Mesenchymal stem cell (in vitro differentiated cells and primary cell): ENCODE results near the gene MAPK10.

Experiments used
- DNase-seq: peaks from one replicate; pipeline ENCODE4 v3.0.0-alpha.2; 2013
- H2AFZ ChIP-seq: one replicate; pipeline ENCODE4 v1.6.1; 2013; ENCODE audit warnings: low read depth, mild to moderate bottlenecking, control low read depth, inconsistent platforms, low read length, moderate library complexity
- H2AK5ac ChIP-seq: 2 replicates; pipeline ENCODE4 v1.6.1; 2013; ENCODE audit warnings: low read length, moderate library complexity, mild to moderate bottlenecking, inconsistent platforms; ENCODE audit not compliant: severe bottlenecking
- H2BK120ac ChIP-seq: one replicate; pipeline ENCODE4 v1.6.1; 2013; ENCODE audit warnings: low read depth, mild to moderate bottlenecking, inconsistent platforms, low read length, moderate library complexity
- H2BK12ac ChIP-seq, 2 experiments: one replicate each; pipeline ENCODE4 v1.6.1; 2013; ENCODE audit warnings: inconsistent platforms in 2 of 2, low read length in 2 of 2, mild to moderate bottlenecking in 2 of 2, moderate library complexity in 2 of 2, control low read depth in 1 of 2
- H2BK15ac ChIP-seq: one replicate; pipeline ENCODE4 v1.6.1; 2013; ENCODE audit warnings: mild to moderate bottlenecking, low read depth, inconsistent platforms; ENCODE audit not compliant: poor library complexity, severe bottlenecking
- H2BK5ac ChIP-seq: 2 replicates; pipeline ENCODE4 v1.6.1; 2013; ENCODE audit warnings: low read depth, mild to moderate bottlenecking, low read length, control low read depth, inconsistent platforms; ENCODE audit not compliant: poor library complexity, severe bottlenecking
- H3K14ac ChIP-seq, 2 experiments: one replicate each; pipeline ENCODE4 v1.6.1; 2013; ENCODE audit warnings: inconsistent platforms in 2 of 2, low read length in 2 of 2, control low read depth in 1 of 2, mild to moderate bottlenecking in 1 of 2, moderate library complexity in 1 of 2
- H3K18ac ChIP-seq, 2 experiments: one replicate each; pipeline ENCODE4 v1.6.1; 2013; ENCODE audit warnings: inconsistent platforms in 2 of 2, low read length in 2 of 2, control low read depth in 1 of 2, low read depth in 1 of 2, mild to moderate bottlenecking in 1 of 2
- H3K23ac ChIP-seq, 2 experiments: one replicate each; pipeline ENCODE4 v1.6.1; 2013; ENCODE audit warnings: inconsistent platforms in 2 of 2, low read length in 2 of 2, mild to moderate bottlenecking in 2 of 2, moderate library complexity in 2 of 2, control low read depth in 1 of 2
- H3K27ac ChIP-seq: 2 replicates; pipeline ENCODE4 v1.5.1; 2013; ENCODE audit warnings: mild to moderate bottlenecking, moderate library complexity, low read length, control low read depth, inconsistent platforms; ENCODE audit not compliant: poor library complexity, severe bottlenecking
- H3K27me3 ChIP-seq, 2 experiments: 2 replicates each; pipeline versions ENCODE4 v1.6.1 to v1.7.0; 2013; ENCODE audit warnings: low read length in 2 of 2, mild to moderate bottlenecking in 2 of 2, moderate library complexity in 2 of 2, control low read depth in 1 of 2, inconsistent platforms in 1 of 2; ENCODE audit not compliant: control insufficient read depth in 1 of 2, insufficient read depth in 1 of 2
- H3K36me3 ChIP-seq, 2 experiments: 2 replicates each; pipeline versions ENCODE4 v1.6.1 to v1.7.0; 2013; ENCODE audit warnings: low read length in 2 of 2, control low read depth in 1 of 2, inconsistent platforms in 1 of 2, low read depth in 1 of 2, mild to moderate bottlenecking in 1 of 2; ENCODE audit not compliant: insufficient read depth in 2 of 2, control insufficient read depth in 1 of 2
- H3K4ac ChIP-seq, 2 experiments: one replicate each; pipeline ENCODE4 v1.6.1; 2013; ENCODE audit warnings: inconsistent platforms in 2 of 2, low read length in 2 of 2, mild to moderate bottlenecking in 2 of 2, moderate library complexity in 2 of 2, control low read depth in 1 of 2, low read depth in 1 of 2
- H3K4me1 ChIP-seq: 2 replicates; pipeline ENCODE4 v1.6.1; 2013; ENCODE audit warnings: low read depth, low read length, control low read depth; ENCODE audit not compliant: control insufficient read depth, insufficient read depth
- H3K4me2 ChIP-seq: 2 replicates; pipeline ENCODE4 v1.6.1; 2013; ENCODE audit warnings: low read length, mild to moderate bottlenecking, inconsistent platforms; ENCODE audit not compliant: poor library complexity, severe bottlenecking
- H3K4me3 ChIP-seq, 2 experiments: 2 replicates each; pipeline versions ENCODE4 v1.5.1 to v1.7.0; 2013; ENCODE audit warnings: low read length in 2 of 2, mild to moderate bottlenecking in 2 of 2, control low read depth in 1 of 2, low read depth in 1 of 2; ENCODE audit not compliant: insufficient read depth in 1 of 2
- H3K79me1 ChIP-seq: replicated peaks from 2 replicates; pipeline ENCODE4 v1.6.1; 2013; ENCODE audit warnings: mild to moderate bottlenecking, control low read depth, low read length, inconsistent platforms; ENCODE audit not compliant: poor library complexity, severe bottlenecking
- H3K9ac ChIP-seq: 2 replicates; pipeline ENCODE4 v1.7.0; 2013; ENCODE audit warnings: mild to moderate bottlenecking, low read length, moderate library complexity
- H3K9me3 ChIP-seq: 2 replicates; pipeline ENCODE4 v1.7.0; 2013; ENCODE audit warnings: mild to moderate bottlenecking, low read length; ENCODE audit not compliant: control insufficient read depth
- H4K8ac ChIP-seq: one replicate; pipeline ENCODE4 v1.6.1; 2013; ENCODE audit warnings: inconsistent platforms, mild to moderate bottlenecking, low read length, moderate library complexity
- H4K91ac ChIP-seq: one replicate; pipeline ENCODE4 v1.6.1; 2013; ENCODE audit warnings: mild to moderate bottlenecking, low read length, inconsistent platforms
- WGBS: methylation state at CpG from one replicate; pipeline ENCODE4 v1.1.7; 2013; ENCODE audit warnings: mixed read lengths; 5-methylcytosine and 5-hydroxymethylcytosine counted together

MAPK10 gene

DNA sequence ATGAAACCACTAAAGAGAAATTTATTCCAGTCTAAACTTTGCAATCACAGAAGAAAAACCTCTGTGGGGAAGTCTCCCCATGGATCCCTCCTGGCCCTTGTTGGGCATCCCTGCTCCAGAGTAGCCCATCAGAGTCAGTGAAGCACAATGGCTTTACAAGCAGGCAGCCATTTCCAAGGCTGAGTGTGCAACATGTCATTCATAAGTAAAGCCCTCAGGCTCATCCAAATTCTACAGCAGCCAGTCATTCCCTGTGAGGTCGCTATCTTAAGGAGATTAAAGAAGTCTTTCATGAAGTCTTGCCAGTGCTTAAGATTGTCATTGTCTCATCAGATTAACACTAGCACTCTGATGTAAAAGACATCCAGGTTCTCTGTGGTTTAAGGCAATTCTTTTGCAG, 17.0 kb upstream of the MAPK10 start:
- no peak overlapping the region for H2AFZ ChIP-seq
- peaks cover 7% of the 10 kb centered on the region for H3K9me3 ChIP-seq
- no peak overlapping the region for H2BK12ac ChIP-seq
- no peak overlapping the region for H2BK15ac ChIP-seq
- H3K4ac ChIP-seq: no peak overlapping the region
- no peak overlapping the region for H2BK120ac ChIP-seq
- no peak overlapping the region for H3K4me3 ChIP-seq
- WGBS: 100% methylated on average over 1 of the region's 1 CpG
- H4K91ac ChIP-seq: no peak overlapping the region
- no peak overlapping the region for H2BK5ac ChIP-seq
- H3K18ac ChIP-seq: no peak overlapping the region
- no peaks in the 10 kb centered on the region for H3K4me1 ChIP-seq
- H3K4me2 ChIP-seq: no peak overlapping the region
- H3K27me3 ChIP-seq: no peaks in the 10 kb centered on the region
- H3K79me1 ChIP-seq: no peaks in the 10 kb centered on the region
- DNase-seq: no peak
- no peaks in the 10 kb centered on the region for H3K36me3 ChIP-seq
- no peak overlapping the region for H3K9ac ChIP-seq
- H3K23ac ChIP-seq: no peak overlapping the region
- no peak overlapping the region for H3K14ac ChIP-seq
- H4K8ac ChIP-seq: no peak overlapping the region
- H3K27ac ChIP-seq: no peak overlapping the region
- H2AK5ac ChIP-seq: no peak overlapping the region

DNA sequence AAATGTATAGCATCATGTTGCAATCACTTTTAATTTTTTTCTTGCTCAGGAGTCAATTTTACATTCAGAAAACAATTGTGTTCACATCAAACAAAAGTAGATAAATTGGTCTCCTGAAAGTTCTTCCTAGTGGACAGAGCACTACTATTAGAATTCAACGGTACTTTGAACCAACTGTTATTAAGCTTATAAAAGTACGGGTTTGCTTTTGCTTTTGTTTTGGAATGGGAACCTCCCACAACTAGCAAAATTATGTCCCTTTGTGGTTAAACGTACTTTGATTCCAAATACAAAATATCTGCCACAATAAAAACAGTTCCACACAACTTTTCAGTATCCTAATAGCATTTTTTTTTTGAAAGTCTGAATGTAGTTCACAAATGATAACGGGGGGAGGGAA, 8.6 kb upstream of the MAPK10 start:
- Histone ChIP-seq H3K23ac (no peak overlapping the region), H3K18ac (no peak overlapping the region), H3K9me3 (peaks cover 3% of the 10 kb centered on the region), H3K4me1 (no peaks in the 10 kb centered on the region), H3K14ac (no peak overlapping the region), H3K27ac (no peak overlapping the region), H2BK12ac (no peak overlapping the region), H2BK15ac (no peak overlapping the region), H3K27me3 (no peaks in the 10 kb centered on the region), H2AK5ac (no peak overlapping the region), H2BK120ac (no peak overlapping the region), H2BK5ac (no peak overlapping the region), H3K79me1 (no peaks in the 10 kb centered on the region), H4K91ac (no peak overlapping the region), H3K4me2 (no peak overlapping the region), H4K8ac (no peak overlapping the region), H3K36me3 (no peaks in the 10 kb centered on the region), H2AFZ (no peak overlapping the region), H3K9ac (no peak overlapping the region), H3K4ac (no peak overlapping the region), H3K4me3 (peak overlapping the region in 1 of 2 experiments; percentile 26)
- DNase-seq: no peak
- WGBS: 100% methylated on average over 2 of the region's 4 CpGs

GRCh38 chr4:86367577-86367976, 7.7 kb upstream of the MAPK10 start:
- Histone ChIP-seq H3K23ac (no peak overlapping the region), H2AK5ac (no peak overlapping the region), H2BK5ac (no peak overlapping the region), H3K14ac (no peak overlapping the region), H3K36me3 (no peaks in the 10 kb centered on the region), H3K9me3 (peaks cover 3% of the 10 kb centered on the region), H3K18ac (no peak overlapping the region), H3K4me2 (no peak overlapping the region), H3K4me3 (no peak overlapping the region), H2BK12ac (no peak overlapping the region), H3K4me1 (no peaks in the 10 kb centered on the region), H3K79me1 (no peaks in the 10 kb centered on the region), H3K4ac (no peak overlapping the region), H4K91ac (no peak overlapping the region), H2BK120ac (no peak overlapping the region), H2BK15ac (no peak overlapping the region), H3K27me3 (no peaks in the 10 kb centered on the region), H3K27ac (no peak overlapping the region), H2AFZ (no peak overlapping the region), H4K8ac (no peak overlapping the region), H3K9ac (no peak overlapping the region)
- peak; percentile 14 for DNase-seq
- WGBS: no CpG with 5 or more reads among the region's 1 CpG

GRCh38 chr4:86366920-86367319, 7.1 kb upstream of the MAPK10 start:
- H3K36me3 ChIP-seq: no peaks in the 10 kb centered on the region
- WGBS: 100% methylated on average over 1 of the region's 1 CpG

More at GRCh38 chr4:86366920-86367319, 7.1 kb upstream of the MAPK10 start:
- Histone ChIP-seq H2BK12ac (no peak overlapping the region), H3K4me3 (no peak overlapping the region), H3K79me1 (no peaks in the 10 kb centered on the region), H2BK15ac (no peak overlapping the region), H2BK5ac (no peak overlapping the region), H3K9ac (no peak overlapping the region), H3K4ac (no peak overlapping the region), H3K27me3 (no peaks in the 10 kb centered on the region), H3K14ac (no peak overlapping the region), H3K4me2 (no peak overlapping the region), H3K18ac (no peak overlapping the region), H4K8ac (no peak overlapping the region), H2AFZ (no peak overlapping the region), H2AK5ac (no peak overlapping the region), H4K91ac (no peak overlapping the region), H3K23ac (no peak overlapping the region), H2BK120ac (no peak overlapping the region), H3K9me3 (peaks cover under 1% of the 10 kb centered on the region), H3K4me1 (no peaks in the 10 kb centered on the region), H3K27ac (no peak overlapping the region)
- no peak for DNase-seq
